GM19328 (cell line): Measurements from ENCODE around the gene LSM6.
A peak's percentile ranks its signal among the peaks of the same experiment; 100 is the strongest.

Source experiments
- ATAC-seq: cut with Tn5 transposase; IDR thresholded peaks from one replicate; pipeline ENCODE4 v1.9.1; 2021; ENCODE audit warnings: mild to moderate bottlenecking, moderate library complexity; ENCODE audit not compliant: unreplicated experiment

Gene LSM6

DNA sequence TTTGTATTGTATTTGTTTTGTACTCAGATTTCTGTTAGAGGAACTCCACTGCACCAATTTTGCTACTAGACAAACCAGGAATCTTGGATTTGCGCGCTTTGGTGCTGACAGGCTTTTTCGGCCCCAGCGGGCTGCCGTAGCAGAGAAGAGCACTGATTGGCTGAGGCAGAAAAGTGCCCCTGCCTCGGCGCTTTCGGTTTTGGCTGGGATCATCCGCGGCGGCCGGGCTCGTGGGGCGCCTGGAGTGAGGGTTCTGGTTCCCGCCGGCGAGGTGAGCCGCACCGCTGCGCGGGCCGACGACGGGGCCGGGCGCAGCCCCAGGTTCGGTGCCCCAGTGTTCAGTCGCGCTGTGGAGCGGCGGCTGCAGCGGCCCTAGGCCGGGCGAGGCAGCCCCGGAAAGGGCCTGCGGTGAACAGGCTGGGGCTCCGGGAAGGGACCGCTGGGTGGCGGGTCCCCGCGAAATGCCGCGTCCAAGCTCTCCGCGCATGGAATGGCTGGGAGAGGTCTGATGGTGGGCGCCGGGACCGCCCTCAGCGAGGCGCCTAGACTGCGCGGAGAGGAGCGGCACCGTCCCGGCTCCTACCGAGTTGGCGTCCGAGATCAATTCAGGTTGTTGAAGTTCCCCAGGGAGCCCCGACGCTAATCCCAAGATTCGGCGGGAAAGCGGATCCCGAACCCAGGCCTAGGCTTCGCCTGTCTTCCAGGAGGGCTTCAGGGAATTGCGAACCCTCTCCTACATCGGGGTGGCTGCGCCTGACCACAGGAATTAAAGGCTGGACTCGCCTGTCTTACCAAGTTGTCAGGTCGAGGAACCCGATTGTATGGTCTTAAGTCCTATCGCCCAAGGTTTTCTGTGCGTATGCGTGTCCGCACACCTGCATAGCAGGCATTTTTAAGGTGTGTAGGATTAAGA lies at the start of gene LSM6:
Gene LSM6, plus strand, starts transcription at position 178 of the 913 bp plus-strand sequence. CDS start 7,204 bp downstream, outside the sequence.
- ATAC-seq: peak; percentile 88

GRCh38 chr4:146132445-146132844 lies 43.1 kb upstream of the LSM6 start:
- ATAC-seq: peak; percentile 90

DNA sequence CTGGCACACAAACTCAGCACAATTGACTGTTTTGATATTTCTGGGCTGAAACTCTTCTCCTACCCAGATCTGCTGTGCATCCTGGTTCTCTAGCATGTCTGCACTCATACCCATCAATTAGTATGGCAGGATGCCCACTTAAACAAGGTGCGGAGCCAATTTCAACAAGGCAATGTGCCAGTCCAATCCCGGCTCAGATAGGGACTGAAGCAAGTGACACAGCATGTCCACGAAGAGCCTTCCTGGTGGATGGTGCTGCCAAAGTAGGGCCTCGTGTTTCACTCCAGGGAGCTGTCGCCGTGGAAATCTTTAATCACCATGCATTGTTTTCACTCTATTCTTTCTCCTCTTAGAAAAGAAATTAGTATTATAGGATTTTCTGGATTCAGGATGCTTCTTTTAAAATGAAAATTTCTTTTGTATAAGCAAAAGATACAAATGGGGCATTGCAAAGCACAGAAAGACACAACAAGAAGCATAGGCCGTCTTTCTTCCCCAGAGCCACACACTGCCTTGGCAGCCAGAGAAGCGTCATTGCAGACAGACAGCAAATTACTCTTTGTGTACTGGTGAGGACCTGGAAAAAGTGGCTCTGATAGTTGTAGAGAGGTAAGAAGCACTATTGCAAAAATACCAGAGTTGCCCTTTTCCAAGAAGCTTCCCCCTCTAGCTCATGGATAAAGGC lies 40.6 kb upstream of the LSM6 start:
- no peak for ATAC-seq

GRCh38 chr4:146135941-146136340 lies 39.6 kb upstream of the LSM6 start:
- no peak for ATAC-seq

- ATAC-seq: no peak
These were observed 32.8 kb upstream of the LSM6 start for GRCh38 chr4:146142768-146143167.

DNA sequence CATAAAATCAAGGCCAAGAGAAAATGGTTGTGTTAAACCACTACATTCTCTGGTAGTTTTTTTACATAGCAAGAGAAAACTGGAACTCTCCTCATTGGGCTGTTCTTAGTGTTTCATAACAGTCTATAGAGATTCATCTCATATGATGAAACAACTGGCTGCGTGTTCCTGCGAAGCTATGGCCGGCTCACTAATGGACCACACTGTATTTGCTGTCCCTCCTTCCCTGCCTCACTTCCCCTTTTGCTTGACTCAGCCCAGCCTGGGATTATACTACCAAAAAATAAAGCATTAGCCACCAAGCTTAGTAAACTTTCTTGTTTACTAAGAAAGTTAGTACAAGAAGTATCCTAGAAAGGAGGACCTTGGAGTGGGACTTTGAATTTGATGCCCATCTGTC lies 31.6 kb upstream of the LSM6 start:
- ATAC-seq: no peak

GRCh38 chr4:146146918-146147317 lies 28.6 kb upstream of the LSM6 start:
- no peak for ATAC-seq

DNA sequence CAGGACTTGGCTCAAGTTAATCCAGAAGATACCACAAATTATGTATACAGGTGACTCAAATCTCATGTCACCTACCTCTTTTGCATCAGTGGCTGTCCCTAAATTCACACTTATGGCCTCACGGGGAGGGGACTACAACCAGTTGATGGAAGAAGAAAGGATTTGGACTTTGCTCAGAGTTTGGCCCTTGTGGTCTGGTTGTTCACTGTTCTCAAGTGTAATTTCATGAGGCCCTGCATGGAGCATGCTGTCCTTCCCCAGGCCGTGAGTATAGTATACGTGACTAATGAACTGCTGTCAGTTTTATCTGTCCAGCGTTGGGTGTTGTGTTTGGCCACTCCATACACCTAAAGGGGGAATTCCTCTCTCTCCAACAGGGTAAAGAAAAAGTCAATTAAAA lies 27.5 kb upstream of the LSM6 start:
- ATAC-seq: no peak

DNA sequence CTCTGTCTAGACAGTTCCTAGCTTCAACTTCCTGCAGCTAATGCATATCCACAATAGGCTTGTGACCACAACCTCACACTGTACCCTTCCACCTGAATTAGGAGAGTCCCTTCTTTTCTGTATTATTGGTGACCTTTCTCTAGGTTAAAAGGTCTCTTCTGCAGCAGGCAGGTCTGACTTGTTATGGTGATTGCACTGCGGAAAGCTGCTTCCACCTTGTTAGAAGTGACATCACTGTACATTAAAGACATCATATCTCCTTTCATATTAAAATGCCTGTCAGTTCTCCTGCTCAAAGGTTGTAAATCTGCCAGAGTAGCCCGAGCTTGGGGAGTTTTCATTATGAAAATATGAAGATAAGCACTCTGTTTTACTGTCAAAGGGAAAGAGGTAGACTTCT lies 21.5 kb upstream of the LSM6 start:
- ATAC-seq: no peak

- no peak for ATAC-seq
These were observed 20.3 kb upstream of the LSM6 start for GRCh38 chr4:146155152-146155724.

GRCh38 chr4:146158036-146158745 lies 17.3 kb upstream of the LSM6 start:
- ATAC-seq: no peak

DNA sequence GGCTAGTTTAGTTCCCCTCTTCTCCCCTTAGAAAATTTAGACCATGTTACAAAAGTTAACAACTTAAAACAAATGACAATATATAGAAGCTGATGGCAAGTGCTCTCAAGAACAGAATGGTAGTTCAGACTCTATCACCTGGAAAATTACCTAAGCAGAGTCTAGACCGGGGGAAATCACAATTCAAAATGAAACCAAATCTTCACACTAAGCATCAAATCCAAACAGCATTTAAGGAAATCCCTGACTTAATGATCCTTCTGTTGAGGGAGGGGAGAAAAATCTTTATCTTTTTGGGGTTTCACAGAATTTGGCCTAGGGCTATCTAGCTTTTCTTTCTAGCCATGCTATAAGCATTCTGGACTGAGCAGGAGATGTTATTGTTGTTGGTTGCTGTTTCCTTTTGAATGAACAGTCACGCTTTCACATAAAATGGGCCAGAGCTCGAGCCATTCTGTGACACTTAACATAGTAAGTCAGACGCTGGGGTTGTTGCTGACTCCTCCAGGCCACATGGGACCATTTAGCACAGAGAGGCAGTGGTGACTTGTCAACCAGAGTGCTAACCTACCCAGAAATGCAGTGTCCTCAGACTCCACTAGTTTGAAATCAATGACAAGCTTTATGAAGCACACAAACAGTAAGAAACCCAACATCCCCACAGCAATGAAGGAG lies 16.0 kb upstream of the LSM6 start:
- peak; percentile 64 for ATAC-seq

DNA sequence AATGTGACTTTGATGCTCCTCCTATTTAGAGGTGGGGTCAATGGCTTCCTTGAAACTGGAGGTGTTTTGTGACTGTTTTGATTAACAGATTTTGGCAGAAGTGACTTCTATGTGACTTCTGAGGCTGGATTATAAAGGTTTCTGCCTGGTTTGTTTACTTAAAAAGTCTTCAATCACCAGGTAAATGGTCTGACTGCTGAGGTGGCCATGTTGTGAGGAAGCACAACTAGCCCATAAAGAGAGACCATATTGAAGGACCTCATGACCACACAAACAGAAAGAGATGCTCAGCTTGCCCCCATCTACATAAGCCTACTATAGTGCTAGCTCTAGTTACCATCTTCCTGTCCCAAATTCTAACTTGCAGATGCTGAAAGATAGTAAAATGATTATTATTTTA lies 14.3 kb upstream of the LSM6 start:
- ATAC-seq: no peak

DNA sequence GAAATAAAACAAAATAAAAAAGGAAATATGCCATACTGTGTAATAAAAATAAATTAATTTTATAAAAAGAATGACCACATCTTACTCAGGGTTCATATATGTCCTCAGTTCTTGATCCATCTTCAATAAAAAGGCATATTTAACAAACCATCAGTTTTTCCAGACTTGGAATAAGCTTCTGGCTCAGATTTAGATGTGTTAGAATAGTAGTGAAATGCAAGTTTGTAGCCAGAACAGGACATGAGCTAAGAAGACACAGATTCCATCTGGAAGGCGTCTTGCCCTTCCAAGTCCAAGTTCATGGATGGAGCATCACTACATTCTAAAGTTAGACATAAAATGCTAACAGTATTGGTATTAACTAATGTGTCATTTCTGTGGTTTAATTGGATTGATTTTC lies 10.3 kb upstream of the LSM6 start:
- ATAC-seq: no peak

DNA sequence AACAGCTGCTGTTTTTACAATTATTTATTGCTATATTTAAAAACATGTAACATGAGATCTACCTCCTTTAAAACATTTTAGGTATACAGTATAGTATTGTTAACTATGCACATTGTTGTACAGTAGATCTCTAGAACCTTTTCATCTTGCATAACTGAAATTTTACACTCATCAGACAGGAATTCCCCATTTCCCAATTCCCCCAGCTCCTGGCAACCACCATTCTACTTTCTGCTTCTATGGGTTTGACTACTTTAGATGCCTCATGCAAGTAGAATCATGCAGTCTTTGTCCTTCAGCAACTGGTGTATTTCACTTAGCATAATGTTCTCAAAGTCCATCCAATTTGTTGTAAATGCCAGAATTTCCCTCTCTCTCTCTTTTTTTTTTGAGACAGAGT lies 9.7 kb upstream of the LSM6 start:
- no peak for ATAC-seq

DNA sequence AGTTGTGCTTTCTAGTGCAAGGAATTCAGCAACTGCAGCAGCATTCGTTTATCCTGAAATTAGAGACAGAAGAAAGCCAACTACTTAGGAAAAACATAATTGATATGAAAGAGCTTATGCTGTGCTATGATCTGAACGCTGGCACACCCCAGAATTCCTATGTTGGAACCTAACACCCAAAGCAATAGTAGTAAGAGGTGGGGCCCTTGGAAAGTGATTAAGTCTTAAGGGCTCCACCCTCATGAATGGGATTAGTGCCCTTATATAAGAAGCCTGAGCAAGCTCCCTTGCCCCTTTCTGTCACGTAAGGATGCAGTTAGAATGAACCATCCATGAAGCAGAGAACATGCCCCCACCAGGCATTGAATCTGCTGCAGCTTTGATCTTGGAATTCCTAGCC lies 5.4 kb upstream of the LSM6 start:
- no peak for ATAC-seq

- ATAC-seq: no peak
These were observed 1.4 kb downstream of the LSM6 start for GRCh38 chr4:146176891-146177290.

DNA sequence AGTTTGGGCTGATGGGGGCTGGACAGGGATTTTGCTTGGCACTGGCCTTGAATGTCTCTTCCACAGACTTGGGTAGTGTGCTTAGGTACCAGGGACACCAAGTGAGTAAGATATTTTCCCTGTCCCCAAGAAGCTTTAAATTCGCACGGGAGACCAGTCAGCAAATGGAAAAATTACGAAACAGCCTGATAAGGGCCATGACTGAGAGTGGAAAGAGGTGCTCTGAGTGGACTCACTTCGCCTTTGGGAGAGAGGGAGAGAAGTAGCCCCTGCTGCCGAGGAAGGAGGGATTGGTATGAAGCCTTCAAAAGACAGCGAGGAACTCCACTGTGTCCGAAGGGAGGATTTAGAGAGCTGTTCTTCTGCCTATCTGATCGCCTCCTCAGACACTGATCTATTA lies 2.6 kb downstream of the LSM6 start:
- no peak for ATAC-seq

- no peak for ATAC-seq
These were observed 4.4 kb downstream of the LSM6 start for GRCh38 chr4:146179784-146180370.

DNA sequence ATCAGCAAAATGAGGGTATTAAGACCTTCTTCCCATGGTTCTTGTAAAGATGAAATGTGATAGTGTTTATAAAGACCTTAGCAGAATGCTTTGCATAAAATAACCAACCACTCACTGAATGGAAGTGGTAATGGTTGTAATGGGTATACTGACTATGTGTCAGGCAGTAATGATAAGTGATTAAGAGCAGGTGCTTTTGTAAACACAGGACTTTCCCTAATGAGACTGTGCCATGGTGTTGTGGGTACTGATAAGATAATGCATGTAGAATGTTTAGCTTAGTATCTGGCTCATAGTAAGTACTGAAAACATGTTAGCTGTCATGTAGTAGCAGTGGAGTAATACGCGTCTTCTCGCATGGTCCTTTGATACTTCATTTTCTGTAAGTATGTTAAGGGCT lies 6.9 kb downstream of the LSM6 start:
- ATAC-seq: no peak
